Activated effector memory CD4-positive, alpha-beta T cell treated with anti-CD3 and anti-CD28 coated beads, Interleukin-2, amount 50 U/mL, for 16 hours (primary cell): ENCODE measurements around the gene WDFY3.

Source experiments
- DNase-seq: peaks from one replicate; pipeline ENCODE4 v3.0.0-alpha.2; 2020

The WDFY3 gene, protein sequence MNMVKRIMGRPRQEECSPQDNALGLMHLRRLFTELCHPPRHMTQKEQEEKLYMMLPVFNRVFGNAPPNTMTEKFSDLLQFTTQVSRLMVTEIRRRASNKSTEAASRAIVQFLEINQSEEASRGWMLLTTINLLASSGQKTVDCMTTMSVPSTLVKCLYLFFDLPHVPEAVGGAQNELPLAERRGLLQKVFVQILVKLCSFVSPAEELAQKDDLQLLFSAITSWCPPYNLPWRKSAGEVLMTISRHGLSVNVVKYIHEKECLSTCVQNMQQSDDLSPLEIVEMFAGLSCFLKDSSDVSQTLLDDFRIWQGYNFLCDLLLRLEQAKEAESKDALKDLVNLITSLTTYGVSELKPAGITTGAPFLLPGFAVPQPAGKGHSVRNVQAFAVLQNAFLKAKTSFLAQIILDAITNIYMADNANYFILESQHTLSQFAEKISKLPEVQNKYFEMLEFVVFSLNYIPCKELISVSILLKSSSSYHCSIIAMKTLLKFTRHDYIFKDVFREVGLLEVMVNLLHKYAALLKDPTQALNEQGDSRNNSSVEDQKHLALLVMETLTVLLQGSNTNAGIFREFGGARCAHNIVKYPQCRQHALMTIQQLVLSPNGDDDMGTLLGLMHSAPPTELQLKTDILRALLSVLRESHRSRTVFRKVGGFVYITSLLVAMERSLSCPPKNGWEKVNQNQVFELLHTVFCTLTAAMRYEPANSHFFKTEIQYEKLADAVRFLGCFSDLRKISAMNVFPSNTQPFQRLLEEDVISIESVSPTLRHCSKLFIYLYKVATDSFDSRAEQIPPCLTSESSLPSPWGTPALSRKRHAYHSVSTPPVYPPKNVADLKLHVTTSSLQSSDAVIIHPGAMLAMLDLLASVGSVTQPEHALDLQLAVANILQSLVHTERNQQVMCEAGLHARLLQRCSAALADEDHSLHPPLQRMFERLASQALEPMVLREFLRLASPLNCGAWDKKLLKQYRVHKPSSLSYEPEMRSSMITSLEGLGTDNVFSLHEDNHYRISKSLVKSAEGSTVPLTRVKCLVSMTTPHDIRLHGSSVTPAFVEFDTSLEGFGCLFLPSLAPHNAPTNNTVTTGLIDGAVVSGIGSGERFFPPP (N-terminal part only)

DNA sequence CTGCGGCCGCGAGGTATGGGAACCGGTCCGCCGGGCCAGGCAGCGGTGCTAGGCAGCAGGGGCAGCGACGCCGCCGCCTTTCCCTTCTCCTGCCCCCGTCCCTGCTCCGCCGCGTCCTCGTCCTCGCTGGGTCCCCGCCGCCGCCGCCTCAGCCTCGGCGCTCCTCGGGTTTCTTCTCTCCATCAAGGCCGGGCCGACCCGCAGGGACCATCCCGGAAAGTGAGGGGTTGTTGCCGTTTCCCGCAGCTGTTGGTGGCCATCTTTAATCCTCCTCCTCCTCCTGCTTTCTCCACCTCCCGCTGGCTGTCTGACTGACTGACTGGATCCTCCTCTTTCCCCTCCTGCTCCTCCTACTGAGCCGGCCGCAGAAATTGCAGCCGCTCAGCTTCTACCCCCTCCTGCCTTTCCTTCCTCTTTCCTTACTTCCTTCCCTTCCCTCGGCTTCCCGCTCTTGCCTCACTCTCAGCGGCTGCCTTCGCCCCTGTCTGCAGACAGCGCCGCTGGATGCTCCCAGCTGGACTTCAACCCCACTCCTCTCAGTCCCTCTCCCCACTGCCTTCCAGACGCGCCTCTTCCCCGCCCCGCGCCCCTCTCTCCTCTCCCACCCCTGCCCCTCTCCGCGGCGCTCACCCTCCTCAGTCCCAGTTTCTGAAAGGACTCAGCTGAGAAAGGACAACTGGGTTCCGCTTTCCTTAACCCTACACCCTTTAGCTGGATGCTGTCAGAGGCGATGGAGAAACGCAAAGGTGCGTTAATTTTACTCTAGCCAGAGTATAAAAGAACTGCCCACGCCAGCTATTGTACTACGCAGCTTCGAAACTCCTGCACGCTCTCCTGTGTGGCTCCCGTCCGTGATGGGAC lies at the start of gene WDFY3:
Gene WDFY3 (minus strand): TSS at position 309 of the 861 bp plus-strand sequence. CDS start 106,099 bp downstream, outside the sequence.
- DNase-seq: no peak

DNA sequence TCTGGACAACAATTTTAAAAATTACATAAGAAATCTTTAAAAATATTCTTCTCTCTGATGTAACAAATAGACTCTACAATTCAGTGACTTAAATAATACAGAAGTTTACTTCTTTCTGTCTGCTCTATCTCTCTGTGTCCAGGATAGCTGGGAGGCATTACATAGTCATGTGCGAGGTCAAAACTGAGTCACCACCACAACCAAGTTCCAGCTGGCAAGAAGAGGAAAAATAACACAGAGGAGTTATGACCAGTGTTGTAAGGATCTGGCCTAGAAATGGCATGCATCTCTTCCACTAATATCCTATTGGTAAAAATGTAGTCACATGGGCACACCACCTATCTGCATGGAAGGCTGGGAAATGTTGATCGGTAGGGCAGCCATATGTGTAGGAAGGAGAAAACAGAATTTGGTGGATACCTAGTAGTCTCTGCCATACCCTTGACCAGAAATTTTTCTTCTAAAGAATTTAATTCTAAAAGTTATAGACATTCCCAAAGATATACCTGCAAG lies 39.4 kb upstream of the WDFY3 start:
- no peak for DNase-seq

DNA sequence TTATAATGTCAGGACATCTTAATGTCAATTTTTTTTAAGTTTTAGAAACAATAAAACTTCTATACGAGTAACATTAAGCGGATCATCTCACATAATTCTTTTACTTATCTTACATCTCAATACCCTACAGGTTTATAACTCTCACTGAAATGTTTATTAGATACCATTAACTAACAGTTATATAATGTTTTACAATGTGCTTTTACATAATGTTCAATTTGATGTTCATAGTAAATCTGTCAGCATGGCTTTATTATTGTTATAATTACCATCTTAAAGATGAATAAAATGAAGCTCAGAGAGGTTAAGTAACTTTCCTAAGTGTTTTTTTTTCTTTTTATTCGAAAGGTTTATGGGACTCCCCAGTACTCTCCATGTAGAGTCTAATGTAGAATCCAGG lies 33.9 kb upstream of the WDFY3 start:
- no peak for DNase-seq

DNA sequence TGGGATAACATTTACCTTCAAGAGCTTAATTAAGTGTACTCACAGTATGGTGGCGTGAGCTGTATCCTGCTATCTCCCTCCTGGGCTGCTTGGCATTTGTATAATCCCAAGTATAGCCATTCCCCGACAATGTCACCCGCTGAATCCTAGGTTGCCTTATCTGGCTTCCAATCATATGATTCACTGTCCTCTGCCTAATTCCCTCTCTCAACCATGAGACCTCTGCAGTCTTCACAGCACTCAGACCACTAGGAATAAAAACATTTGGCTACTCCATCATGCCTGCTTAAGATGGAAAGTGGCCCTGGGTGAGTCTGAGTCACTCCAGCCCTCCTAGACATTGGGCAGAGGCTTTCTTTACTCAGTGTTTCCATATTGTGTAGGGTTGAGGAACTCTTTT lies 28.9 kb upstream of the WDFY3 start:
- no peak for DNase-seq

DNA sequence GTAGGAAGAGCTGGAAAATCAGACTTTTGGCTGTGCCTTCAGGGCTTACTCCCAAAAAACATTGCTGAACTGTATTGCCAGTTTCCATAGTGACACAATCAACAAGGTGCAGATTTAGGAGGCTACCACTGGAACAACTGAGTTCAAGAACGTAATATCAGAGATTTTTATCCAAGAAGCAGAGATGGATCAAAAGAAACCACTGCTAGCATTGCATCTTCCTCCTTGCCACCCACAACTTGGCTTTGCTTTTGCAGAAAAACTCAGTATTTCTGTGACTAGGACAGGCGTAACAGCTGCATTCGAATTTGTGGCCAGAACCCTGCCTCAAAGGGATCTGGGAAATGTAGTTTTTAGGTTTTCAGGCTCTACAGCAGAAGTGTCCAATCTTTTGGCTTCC lies 27.8 kb upstream of the WDFY3 start:
- no peak for DNase-seq

DNA sequence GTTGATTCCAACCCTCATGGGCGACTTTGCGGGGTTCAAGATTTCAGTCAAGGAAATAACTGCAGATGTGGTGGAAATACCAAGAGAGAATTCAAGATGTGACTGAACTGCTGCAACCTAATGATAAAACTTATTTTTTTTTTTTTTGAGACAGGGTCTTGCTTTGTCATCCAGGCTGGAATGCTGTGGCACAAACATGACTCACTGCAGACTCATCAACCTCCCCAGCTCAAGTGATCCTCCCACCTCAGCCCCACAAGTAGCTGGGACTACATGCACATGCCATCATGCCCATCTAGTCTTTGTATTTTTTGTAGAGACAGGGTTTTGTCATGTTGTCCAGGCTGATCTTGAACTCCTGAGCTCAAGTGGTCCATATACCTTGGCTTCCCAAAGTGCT lies 19.5 kb upstream of the WDFY3 start:
- DNase-seq: no peak

DNA sequence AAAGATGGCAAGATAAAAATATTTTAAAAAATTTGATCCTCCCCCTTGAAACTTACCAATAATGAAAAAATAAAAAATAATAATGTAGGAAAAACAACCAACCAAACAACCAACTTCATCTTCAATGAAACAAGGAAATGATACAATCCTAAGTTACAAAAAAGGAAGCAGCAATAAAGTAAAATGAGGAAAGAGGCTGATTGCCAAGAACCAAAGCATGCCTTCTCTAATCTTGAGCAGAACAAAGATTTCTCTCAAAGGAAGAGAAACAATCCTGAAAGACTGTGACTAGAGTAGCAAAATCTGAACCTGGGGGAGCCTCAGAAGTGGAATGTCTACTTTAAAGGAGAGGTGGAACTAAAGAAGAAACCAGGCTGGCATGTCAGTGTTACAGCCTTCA lies 10.9 kb upstream of the WDFY3 start:
- DNase-seq: no peak

DNA sequence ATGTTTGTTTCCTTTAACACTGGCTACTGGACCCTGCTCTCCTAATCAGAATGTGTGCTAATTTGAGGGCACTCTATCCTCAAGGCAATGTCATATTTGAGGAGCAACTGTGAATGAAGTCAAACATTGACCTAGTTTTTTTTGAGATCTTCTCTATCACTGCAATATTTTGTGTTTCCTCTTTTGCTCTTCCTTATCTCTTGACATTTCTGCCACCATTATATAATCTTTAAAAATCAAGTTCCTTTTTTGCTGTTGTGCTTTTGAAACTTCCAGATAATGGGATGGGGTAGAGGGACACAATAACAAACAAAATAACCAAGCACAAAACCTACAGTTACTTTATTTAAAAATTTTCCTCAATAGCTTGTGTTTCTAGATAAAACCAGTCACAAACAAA lies 7.4 kb upstream of the WDFY3 start:
- DNase-seq: no peak

DNA sequence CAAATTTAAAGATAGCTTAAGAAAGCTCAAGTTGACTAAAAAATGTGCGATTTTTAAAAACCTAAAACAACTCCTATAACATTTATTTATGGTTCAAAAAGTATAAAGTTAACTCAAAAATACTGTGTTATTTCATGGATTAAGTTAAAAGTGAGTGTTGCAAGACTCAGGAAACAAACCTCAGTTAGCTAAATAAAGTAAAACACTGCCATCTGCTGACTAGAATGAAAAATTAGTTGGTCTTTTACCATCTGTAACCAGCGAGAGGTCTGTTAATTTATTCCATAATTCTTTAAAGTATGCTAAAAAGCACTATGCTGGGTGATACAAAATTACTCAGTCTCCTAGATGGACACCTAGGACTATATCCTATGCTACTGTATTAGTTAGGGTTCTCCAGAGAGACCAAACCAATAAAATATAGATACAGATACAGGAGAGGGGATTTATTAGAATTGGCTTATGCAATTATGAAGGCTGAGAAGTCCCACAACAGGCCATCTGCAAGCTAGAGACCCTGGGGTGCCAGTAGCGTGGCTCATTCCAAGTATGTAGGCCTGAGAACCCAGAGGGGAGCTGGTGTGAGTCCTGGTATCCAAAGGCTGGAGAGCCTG lies 4.9 kb upstream of the WDFY3 start:
- DNase-seq: no peak

DNA sequence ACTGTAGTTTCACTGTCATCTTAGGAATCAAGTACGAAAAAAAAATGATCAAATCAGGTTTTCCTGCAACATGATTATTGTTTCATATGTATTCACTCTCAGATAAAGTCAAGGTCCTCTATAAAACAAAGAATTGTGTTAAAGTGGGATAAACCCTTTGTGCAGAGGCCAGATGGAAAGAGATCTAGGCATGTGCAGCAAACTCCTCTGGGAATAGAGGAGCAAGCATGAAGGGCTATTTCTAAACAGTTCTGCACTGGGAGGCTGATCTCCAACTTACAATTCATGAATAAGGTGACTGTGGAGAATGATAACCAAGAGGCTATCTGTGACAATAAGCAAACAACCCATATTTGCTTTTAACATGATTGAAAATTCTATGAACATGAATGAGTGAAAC lies 2.4 kb upstream of the WDFY3 start:
- DNase-seq: no peak

DNA sequence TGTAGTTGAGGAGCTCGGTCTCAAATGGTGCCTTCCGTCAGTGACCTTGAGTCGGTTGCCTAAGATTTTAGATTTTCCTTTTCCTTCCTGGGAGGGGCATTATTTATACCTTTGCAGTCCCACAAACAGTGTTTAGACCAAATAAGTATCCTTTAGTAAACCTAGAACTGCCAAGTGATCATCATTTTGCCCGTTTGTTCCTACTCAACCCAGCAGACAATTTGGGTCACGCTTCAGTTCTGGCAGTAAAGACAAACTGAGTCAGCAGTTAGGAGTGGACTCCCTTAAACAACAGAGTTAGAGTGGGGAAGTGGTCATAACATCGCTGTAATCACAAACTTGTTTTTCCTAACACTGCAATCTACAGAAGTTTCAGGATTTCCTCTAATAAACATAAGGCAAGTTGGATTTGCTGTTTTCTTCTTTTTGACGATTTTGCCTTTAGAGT lies 777 bp upstream of the WDFY3 start:
- DNase-seq: no peak

DNA sequence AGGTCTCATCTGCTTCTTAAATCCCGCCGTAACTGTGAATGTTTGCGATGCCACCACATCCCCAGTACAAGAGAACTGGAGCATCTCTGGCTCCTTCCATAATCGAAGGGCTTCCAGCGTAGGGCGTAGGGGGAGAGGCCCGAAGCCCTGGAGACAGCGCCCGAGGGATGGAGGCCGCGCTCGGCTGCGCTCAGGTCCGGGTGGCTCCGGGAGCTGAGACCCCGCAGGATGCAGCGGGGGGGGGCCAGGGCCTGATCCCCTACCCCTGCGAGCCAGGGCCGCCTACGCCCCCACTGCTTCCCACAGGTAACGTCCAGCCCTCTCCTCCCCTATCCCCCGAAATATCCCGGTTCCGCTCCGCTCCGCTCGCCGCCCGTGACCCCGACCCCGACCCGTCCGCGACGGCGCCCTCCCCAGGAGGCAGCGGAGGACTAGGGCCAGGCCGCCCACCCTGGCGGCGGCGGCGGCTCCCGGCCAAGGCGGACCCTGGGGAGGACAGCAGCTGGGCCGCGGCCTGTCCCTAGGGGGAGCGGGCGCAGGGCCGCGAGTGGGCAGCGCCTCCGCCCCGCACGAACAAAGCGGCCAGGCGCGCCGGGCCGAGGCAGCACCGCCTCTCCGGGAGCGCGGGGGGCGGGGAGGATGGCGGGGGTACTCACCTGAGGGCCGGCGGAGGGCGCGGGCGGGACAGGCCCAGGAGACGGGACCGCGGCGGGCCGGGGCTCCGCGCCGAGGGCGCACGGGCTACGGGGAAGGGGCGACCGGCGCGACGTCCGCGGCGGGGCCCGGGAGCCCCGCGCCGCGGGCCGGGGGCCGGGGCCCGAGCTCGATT lies 723 bp downstream of the WDFY3 start:
- no peak for DNase-seq

DNA sequence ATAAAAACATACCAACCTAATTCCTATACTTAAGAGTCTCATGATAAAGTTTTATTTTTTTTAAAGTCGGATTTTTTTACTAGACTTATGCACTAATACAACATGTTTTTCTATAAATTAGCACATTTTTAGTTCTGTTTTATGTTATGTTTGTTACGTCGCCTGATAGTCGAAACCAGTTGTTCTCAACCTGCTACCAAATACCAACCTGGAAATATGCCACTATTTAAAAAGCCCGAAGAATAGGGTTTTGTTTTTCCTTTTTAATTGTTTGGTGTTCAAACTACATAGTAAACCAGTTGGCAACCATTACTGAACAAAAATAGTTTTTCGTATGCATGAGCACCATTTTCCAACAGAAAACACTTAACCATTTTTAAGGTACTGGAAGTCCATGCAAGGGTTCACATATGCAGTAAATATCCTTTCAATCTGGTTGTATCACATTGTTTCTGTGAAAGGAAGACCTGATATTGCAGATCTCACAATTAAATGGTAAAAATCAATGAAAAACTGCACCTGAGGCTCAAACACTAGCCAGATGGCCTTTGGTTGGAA lies 1.4 kb downstream of the WDFY3 start:
- no peak for DNase-seq

DNA sequence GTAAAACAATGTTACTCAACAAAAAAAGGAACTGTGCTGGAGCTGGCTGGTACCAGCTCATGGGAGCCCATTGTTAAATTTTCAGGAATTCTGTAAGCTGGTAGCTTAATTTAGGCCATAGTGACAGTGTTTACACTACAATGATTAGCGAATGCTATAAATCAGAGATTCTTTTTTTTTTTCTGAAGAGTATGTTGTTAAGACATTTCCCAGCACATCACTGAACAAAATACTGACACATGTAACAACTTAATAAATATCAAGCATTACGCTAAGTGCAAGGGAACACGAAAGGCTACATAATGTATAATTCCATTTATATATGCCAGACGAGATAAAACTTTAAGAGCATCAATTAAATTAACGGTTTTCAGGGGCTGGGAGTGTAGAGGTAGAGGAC lies 4.4 kb downstream of the WDFY3 start:
- no peak for DNase-seq

DNA sequence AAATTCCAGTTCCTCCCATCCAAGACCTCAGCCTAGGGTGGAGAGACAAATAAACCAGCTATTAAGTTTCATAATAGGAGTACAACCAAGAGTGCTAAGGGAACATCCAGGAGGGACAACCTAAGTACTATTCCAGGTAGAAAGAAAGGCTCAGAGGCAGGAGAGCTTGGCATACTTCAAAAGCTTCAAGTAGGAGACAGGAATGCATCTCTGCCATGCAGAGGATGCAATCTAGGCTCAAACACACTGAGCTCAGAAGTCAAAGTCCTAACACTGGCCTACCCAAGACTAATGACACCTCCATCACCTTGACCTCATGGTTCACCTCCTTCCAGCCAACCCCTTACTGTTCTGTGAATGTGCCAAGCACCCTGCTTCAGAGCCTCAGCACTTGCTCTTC lies 8.1 kb downstream of the WDFY3 start:
- DNase-seq: no peak

DNA sequence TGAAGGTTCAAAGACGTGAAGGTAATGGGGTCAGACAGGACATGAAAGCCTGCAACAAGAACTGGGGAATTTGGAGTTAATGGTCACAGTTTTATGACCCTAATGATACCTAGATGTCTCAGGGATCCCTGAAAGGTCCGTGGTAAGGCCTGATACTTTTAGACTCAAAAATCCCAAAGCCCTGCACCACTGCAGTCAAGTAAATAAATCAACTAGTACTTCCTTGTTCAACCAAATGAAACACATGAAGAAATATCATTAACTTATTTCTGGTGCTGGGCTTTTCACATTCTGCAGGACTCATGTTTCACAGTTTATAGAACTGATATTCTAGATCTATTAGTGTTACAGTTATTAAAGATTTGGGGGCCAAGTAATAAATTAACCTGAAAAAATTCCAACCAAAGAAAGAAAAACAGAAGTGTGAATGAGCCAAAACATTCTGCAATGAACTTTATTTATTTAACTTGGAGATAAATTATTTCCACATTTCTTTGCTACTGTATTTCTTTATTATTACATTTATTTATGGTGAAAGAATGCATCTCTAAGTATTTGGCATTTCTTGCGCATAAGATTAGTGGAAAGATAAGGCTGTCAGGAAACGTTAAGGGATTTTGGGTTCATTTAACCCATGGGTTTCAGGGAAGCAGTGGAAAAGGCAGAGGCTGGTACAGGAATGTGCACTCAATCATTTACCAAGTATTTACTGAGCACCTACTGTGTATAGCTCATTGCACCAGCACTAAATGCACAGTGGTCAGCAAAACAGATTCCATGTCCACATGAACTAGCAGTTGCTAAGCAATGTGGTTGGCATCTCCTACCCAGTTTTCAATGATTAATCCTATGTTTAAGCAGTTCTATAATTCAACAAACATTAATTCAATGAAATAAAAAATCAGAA lies 8.7 kb downstream of the WDFY3 start:
- no peak for DNase-seq

DNA sequence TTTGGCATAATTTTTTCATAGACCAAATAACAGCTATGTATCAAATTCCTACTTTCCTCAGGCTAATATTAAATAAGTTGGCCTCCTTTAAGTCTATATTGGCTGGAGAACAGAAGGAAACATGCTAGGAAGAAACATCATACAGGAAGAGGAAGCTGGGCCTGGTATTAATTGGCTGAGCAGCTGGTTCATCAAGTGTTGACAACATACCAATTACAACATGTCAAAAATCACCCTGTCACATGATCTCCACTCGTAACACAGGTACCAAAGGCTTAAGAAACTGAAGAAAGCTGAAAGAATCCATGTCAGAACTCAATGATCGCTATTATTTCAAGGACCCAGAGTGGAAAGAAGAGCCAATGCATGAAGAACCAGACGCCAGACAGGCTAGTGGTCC lies 10.5 kb downstream of the WDFY3 start:
- no peak for DNase-seq

DNA sequence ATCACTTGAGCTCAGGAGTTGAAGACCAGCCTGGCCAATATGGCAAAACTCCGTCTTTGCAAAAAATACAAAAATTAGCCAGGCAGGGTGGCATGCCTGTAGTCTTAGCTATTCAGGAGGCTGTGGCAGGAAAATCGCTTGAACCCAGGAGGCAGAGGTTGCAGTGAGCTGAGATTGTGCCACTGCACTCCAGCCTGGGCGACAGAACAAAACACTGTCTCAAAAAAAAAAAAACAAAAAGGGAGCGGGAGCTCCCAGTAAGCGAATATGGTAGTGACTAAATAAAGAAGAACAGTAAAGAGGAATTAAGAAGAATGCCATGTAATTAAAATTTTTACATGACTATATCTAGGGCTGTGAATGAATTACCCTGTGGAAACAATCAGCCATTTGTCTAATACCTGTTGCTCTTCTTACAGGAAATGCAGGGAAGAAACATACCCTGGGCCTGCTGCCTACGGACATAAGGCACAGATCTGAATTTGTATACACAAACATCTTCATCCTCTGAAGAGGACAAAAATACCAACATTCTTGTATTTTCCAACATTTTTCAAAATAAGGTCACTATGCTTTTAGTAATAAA lies 11.4 kb downstream of the WDFY3 start:
- DNase-seq: no peak

DNA sequence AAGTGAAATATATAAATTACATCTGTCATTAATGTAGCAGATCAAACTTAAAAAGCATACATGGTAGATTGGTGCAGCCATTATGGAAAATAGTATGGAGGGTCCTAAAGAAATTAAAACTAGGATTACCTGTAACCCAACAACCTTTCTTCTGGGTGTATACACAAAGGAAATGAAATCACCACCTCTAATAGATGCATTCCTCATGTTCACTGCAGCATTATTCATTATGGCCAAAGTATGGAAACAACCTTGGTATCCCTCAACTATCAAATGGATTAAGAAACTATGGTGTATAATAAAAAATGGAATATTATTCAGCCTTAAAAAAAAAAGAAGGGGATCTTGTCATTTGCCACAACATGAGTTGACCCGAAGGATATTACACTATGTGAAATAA lies 13.7 kb downstream of the WDFY3 start:
- no peak for DNase-seq
